Measurements from ENCODE around the gene CYP2W1. TPM values are rescaled to one million over a fixed set of nuclear protein-coding genes. Genes with fewer than 3 reads are reported as not detected.
"Not testable (repeated sequence)": the region's sequence is repeated elsewhere in the genome, so short reads cannot be mapped to it uniquely, and the experiment has no call there.

CYP2W1 gene
- total and polyA plus RNA-seq, 10 donors: 0.05 to 1.2 (median 0.39) TPM; not detected in 2

DNA sequence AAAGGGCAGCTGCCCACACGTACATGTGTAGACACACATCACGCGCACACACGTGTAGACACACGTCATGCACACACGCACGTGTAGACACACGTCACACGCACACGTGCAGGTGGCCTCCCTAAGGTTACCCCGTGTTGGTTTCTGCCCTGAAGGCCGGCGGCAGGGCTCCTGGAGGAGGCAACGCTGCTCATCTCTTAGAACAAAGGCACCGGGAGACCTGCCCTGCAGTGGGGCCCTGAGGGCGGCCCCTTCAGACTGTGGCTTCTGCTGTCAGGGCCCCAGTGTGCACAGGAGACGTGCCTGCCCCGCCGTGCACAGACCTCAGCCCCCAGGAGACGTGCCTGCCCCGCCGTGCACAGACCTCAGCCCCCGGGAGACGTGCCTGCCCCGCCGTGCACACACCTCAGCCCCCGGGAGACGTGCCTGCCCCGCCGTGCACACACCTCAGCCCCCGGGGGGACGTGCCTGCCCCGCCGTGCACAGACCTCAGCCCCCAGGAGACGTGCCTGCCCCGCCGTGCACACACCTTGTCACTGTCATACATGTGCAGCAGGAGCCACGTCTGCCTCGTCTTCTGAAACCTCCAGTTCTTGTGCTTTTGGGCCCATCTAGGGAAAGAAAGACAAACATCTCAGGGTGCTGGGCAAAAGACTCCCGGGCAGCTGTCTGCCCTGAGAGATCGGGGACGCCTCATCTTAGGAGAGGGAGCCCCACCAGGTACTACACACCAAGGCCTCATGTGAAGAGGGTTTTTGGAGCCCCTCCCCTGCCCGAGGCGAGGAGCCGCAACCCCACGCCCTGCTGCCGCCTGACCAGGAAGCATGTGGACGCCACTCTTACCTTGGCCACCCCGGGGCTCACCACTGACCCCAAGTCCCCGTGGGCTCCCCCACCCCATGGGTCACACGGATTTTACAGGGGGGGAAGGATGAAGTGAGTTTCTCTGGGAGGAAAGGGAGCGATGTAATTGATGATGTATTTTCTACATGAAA is 17.3 kb downstream of the CYP2W1 start:
- TF ChIP-seq CTCF (IDR thresholded peaks at IDR 0.05 in 8 of 11, conservative IDR thresholded peaks at IDR 0.05 in 3 of 11): no peak
- no peak for TF ChIP-seq POLR2A (IDR thresholded peaks at IDR 0.05)
- TF ChIP-seq POLR2AphosphoS5 (IDR thresholded peaks at IDR 0.05): no peak
- no peak overlapping the region for H3K27ac ChIP-seq
- H3K4me3 ChIP-seq: no peak overlapping the region
- intact Hi-C loops (cut with DNase I; ENCODE audit: low total_unique reads): loop anchor here (10.0 kb wide), 1 partner anchor 175 kb away; no protein-coding TSS in a partner anchor
- DNase-seq: no peak
- peaks cover 0 to 28% (median 5%) of the 10 kb centered on the region in 6 donors for H3K4me1 ChIP-seq
- no peaks in the 10 kb centered on the region for H3K9me3 ChIP-seq
- 74 to 86% (median 81%) methylated on average over 31 to 52 of the region's 52 CpGs for WGBS, 5 donors
- peaks cover 0 to 60% (median 25%) of the 10 kb centered on the region in 6 donors for H3K36me3 ChIP-seq
- H3K27me3 ChIP-seq (replicated peaks in 1 of 7): no peaks in the 10 kb centered on the region

DNA sequence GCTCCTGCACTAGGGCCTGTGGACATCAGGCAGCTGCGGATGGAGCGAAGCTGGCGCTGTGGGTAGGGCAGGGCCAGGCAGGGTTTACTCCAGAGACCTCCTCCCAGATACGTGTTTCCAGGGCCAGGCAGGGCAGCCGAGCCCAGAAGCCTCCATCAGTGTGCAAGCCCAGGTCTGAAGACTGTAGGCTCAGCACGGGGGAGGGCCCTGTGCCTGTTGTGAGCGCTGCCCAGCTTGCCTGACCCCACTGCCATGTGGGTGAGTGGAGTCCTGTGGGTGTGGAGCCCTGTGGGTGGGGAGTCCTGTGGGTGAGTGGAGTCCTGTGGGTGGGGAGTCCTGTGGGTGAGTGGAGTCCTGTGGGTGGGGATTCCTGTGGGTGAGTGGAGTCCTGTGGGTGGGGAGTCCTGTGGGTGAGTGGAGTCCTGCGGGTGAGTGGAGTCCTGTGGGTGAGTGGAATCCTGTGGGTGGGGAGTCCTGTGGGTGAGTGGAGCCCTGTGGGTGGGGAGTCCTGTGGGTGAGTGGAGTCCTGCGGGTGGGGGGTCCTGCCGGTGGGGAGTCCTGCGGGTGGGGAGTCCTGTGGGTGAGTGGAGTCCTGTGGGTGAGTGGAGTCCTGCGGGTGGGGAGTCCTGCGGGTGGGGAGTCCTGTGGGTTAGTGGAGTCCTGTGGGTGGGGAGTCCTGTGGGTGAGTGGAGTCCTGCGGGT is 18.2 kb downstream of the CYP2W1 start:
- WGBS, 5 donors: 90 to 93% (median 91%) methylated on average over 9 to 14 of the region's 14 CpGs
- H3K9me3 ChIP-seq; intact Hi-C loops (cut with DNase I; ENCODE audit: low total_unique reads); H3K4me3 ChIP-seq; H3K27me3 ChIP-seq (replicated peaks in 1 of 7); DNase-seq; H3K27ac ChIP-seq: not testable (repeated sequence)
- Histone ChIP-seq H3K36me3 (peaks cover 0 to 59% (median 21%) of the 10 kb centered on the region in 6 donors), H3K4me1 (peaks cover 0 to 26% (median 5%) of the 10 kb centered on the region in 6 donors)

- DNase-seq; intact Hi-C loops (cut with DNase I; ENCODE audit: low total_unique reads); H3K4me3 ChIP-seq; H3K27ac ChIP-seq; H3K27me3 ChIP-seq (replicated peaks in 1 of 7); H3K9me3 ChIP-seq: not testable (repeated sequence)
- WGBS, 5 donors: 79 to 100% (median 86%) methylated on average over 1 to 4 of the region's 4 CpGs
- peaks cover 0 to 59% (median 19%) of the 10 kb centered on the region in 6 donors for H3K36me3 ChIP-seq
- H3K4me1 ChIP-seq: peaks cover 0 to 18% (median 5%) of the 10 kb centered on the region in 6 donors
Observed at GRCh38 chr7:1002026-1002425, 19.0 kb downstream of the CYP2W1 start.

- H3K27me3 ChIP-seq (replicated peaks in 1 of 7); intact Hi-C loops (cut with DNase I; ENCODE audit: low total_unique reads); H3K9me3 ChIP-seq; DNase-seq; H3K27ac ChIP-seq; H3K4me3 ChIP-seq: not testable (repeated sequence)
- 33 to 100% (median 90%) methylated on average over 1 to 7 of the region's 7 CpGs for WGBS, 5 donors
- peaks cover 0 to 14% (median 5%) of the 10 kb centered on the region in 6 donors for H3K4me1 ChIP-seq
- peaks cover 0 to 59% (median 18%) of the 10 kb centered on the region in 6 donors for H3K36me3 ChIP-seq
Observed at GRCh38 chr7:1002445-1002844, 19.5 kb downstream of the CYP2W1 start.

DNA sequence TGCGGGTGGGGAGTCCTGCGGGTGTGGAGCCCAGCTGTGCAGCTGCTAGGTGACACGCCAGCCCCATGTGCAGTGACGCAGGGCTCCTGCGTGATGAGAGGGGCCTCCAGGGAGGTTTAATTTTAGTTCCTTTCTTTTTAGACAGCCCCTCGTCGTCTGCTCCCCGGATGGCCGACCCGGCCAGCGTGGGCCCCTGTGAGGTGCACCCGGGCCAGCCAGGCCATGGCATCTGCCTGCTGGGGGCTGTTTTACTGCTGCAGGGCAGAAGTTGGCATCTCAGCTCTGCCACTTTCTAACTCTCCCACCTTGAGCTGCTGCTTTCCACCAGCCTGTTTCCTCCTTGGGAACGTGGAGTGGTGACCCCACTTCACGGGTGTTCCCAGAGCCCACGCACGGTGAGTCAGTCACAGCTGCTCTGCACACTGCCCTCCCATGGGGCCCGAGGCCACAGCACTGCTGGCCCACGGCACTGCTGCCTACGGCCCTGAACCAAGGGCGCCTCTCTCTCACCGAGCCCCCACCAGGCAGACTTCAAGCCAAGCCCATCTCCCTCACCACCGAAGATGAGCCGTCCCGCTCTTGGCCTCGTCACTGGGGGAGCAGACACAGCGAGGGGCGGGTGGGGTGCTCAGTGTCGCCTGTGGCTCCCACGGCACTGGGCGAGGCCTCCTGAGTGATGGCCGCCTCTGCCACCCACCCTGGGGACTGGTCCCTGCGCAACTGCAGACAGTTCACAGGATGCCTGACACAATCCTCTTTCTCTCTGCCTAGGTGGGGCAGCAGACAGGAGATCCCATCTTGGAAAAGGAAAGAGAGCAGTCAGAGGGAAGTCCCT is 21.3 kb downstream of the CYP2W1 start:
- no peak for DNase-seq
- Histone ChIP-seq H3K27me3 (replicated peaks in 1 of 7) (no peaks in the 10 kb centered on the region), H3K27ac (no peak overlapping the region), H3K9me3 (no peaks in the 10 kb centered on the region), H3K4me1 (peaks cover 0 to 11% (median 5%) of the 10 kb centered on the region in 6 donors), H3K4me3 (no peak overlapping the region), H3K36me3 (peaks cover 0 to 61% (median 18%) of the 10 kb centered on the region in 6 donors)
- TF ChIP-seq POLR2A (IDR thresholded peaks at IDR 0.05) (no peak), POLR2AphosphoS5 (IDR thresholded peaks at IDR 0.05) (no peak), CTCF (IDR thresholded peaks at IDR 0.05 in 8 of 11, conservative IDR thresholded peaks at IDR 0.05 in 3 of 11) (no peak)
- intact Hi-C loops (cut with DNase I; ENCODE audit: low total_unique reads): no loop called here
- WGBS, 5 donors: 72 to 80% (median 78%) methylated on average over 29 to 32 of the region's 32 CpGs
